NCI-H2107 treated with DMSO at 0.1 percent for 48 hours (cell line): Measurements from ENCODE around the gene PRPH.
"Not testable (repeated sequence)": the region's sequence is repeated elsewhere in the genome, so short reads cannot be mapped to it uniquely, and the experiment has no call there.

Source experiments
- DNase-seq: peaks from one replicate; lab custom pipeline; 2025; ENCODE audit not compliant: unreplicated experiment; lab: John Stamatoyannopoulos, UW

PRPH gene

DNA sequence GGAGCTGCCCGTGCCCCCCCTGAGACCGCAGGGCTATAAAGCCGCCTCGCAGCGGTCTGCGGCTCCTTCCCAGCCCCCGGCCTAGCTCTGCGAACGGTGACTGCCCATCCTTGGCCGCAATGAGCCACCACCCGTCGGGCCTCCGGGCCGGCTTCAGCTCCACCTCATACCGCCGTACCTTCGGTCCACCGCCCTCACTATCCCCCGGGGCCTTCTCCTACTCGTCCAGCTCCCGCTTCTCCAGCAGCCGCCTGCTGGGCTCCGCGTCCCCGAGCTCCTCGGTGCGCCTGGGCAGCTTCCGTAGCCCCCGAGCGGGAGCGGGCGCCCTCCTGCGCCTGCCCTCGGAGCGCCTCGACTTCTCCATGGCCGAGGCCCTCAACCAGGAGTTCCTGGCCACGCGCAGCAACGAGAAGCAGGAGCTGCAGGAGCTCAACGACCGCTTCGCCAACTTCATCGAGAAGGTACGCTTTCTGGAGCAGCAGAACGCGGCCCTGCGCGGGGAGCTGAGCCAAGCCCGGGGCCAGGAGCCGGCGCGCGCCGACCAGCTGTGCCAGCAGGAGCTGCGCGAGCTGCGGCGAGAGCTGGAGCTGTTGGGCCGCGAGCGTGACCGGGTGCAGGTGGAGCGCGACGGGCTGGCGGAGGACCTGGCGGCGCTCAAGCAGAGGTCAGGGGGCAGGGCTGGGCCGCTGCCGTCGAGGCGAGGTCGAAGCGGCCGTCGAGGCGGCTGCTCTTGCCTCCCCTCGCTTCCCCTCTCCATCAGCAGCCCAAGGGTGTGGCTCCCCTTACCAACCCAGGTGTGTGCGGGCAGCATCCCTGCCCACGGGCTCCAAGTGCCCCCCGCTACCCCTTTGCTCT, at the start of gene PRPH:
PRPH (plus strand) TSS at position 66 of the 855 bp plus-strand sequence; CDS start at position 120, 54 bp downstream.
- no peak for DNase-seq

DNA sequence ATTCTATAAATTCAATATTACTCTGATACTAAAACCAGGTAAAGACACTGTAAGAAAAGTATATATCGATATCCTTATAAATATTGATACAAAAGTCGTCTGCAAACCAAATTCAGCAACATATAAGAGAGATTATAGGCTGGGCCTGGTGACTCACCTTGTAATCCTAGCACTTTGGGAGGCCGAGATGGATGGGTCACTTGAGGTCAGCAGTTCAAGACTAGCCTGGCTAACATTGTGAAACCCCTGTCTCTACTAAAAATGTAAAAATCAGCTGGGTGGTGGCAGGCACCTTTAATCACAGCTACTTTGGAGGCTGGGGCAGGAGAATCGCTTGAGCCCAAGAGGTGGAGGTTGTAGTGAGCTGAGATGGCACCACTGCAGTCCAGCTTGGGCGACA, 43.6 kb upstream of the PRPH start:
- DNase-seq = no peak

DNA sequence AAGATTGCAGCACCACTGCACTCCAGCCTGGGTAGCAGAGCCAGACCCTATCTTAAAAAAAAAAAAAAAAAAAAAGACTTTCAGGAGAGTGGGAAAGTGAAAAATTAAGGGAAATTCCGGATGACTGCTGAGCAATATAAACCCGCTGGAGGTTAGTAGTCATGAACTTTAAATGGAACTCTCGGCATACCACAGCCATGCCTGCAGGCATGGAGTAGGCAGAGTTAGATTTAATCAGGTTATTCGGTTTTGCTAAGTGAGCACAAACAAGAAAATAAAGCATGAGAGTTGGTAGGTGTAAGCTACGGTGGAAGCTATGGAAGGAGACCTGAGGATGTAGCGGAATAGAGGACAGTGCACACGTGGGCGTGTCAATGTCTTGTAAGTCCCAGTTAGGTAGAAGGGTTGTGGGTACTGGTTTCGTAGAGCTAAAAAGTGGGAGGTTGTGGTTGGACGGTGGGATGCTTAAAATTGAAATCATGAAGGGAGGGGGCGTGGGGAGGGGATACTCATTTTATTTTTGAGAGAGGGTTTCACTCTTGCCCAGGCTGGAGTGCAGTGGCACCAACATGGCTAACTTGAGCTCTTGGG, 41.8 kb upstream of the PRPH start:
- no peak for DNase-seq

DNA sequence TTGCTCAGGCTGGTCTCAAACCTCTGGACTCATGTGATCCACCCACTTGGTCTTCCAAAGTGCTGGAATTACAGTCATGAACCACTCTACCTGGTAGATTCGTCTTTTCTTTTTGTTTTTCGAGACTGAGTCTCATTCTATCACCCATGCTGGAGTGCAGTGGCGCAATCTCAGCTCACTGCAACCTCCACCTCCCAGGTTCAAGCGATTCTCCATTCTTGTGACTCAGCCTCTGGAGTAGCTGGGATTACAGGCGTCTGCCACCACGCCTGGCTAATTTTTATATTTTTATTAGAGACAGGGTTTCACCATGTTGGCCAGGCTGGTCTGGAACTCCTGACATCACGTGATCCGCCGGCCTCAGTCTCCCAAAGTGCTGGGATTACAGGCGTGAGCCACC, 39.5 kb upstream of the PRPH start:
- DNase-seq = not testable (repeated sequence)

DNA sequence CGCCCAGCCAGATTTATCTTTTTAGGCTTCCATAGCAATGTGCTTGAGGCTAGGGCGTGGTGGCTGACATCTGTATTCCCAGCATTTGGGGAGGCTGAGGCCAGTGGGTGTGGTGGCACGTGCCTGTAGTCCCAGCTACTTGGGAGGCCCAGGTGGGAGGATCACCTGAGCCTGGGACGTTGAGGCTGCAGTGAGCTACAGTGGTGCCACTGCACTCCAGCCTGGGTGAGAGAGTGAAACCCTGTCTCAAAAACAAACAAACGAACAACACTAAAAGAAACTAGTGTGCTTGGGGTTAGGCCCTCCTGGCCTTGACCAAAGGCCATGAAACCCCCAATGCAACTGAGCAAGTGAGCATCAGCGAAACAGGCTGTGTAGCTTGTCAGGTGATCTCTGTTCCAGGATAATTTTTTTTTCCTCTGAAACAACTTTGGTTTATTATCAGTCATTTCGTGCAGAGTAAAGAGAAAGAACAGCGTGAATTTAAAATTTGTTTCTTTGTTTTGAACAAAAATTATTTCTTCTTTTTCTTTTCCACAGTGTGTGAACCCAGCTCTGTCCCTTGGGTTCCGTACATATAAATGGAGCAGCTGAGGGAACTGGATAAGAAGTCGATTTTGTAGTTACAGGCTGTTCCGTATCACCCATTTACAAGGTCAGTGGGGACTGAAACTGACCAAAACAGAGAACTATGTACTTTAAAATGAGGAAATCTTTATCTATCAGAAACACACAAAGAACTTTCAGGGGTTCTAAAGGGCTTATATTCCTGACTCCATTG, 38.9 kb upstream of the PRPH start:
- no peak for DNase-seq

DNA sequence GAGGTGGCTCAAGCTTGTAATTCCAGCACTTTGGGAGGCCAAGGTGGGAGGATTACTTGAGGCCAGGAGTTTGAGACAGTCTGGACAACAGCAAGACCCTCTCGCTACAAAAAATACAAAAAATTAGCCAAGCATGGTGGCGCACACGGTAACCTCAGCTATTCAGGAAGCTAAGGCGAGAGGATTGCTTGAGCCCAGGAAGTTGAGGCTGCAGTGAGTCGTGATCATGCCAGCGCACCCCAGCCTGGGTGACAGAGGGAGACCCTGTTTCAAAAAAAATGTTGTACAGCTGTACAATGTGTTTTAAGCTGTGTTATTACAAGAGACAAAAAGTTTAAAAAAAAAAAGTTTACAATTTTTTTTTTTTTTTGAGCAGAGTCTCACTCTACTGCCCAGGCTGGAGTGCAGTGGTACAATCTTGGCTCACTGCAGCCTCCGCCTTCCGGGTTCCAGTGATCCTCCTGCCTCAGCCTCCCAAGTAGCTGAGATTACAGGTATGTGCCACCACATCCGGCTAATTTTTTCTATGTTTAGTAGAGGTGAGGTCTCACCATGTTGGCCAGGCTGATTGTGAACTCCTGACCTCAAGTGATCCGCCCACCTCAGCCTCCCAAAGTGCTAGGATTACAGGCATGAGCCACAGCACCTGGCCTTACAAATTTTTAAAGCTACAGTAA, 37.3 kb upstream of the PRPH start:
- not testable (repeated sequence) for DNase-seq

DNA sequence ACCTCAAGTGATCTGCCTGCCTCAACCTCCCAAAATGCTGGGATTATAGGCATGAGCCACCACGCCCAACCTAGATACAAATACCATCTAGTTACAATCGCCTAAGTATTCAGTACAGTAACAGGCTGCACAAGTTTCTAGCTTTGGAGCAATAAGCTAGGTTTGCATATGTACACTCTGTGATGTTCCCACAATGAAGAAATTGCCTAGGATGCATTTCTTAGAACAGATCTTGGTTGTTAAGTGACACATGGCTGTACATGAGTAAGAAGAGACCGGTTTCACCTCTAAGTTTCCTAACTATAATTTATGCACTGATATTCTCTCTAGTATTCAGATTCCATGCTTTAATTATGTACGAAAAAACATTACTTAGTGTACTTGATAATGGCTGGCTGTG, 35.5 kb upstream of the PRPH start:
- DNase-seq = no peak

DNA sequence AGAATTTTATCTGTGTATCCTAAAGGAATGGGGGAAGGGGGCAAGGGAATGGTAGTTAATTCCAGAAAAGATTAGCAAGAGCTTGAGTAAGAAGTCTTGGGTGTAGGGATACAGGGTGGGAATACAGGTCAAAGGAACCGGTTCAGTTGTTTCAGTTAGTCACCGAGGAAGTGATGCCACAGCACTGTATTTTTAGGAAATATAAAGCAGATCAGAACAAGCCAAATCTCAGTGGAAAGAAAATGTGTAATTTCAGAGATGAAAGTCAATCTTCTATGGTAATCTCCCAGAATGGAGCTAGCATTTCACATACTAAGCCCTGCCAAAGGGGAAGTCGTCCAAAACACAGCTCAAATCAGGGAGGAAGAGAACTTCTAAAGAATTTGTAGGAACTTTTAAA, 34.8 kb upstream of the PRPH start:
- no peak for DNase-seq

DNA sequence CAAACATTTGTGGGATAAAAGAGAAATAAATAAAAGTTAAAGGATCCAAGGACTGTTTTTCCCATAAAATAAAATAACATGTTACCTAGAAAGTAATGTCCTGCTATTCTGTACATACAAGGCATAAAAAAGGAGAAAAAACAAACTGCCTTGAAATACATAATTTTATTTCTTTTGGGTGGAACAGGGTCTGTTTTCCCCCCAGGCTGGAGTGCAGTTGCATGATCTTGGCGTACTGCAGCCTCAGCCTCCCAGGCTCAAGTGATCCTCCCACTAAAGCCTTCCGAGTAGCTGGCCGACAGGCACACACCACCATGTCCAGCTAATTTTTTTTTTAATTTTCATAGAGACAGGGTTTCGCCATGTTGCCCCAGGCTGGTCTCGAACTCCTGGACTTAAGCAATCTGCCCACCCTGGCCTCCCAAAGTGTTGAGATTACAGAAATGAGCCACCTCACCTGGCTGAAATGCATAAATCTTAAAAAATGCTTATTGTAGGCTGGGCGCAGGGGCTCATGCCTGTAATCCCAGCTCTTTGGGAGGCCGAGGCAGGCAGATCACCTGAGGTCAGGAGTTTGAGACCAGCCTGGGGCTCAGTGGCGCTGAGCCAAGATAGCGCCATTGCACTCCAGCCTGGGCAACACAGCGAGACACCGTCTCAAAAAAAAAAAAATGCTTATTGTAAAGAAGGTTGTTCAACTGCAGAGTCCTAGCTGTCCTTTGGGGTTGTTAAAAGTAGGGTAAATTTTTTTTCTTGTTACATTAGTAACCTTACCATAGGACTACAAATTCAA, 34.2 kb upstream of the PRPH start:
- no peak for DNase-seq

DNA sequence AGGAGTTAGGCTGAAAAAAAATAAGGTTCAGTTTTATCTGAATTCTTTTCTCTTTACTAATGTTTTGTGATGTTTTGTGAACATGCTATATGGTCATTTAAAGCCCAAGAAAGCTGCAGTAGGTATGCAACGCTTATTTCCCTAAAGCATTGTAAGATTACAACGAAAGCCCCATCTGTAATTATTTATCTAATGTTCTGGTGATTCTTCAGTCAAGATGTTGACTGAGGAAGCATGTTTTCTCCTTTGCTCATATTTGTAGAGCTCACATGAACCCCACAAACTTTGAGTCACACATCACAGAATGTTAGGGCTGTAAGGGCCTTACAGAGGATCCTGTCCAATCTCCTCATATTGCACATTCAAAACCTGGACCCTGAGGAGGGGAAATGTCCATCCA, 33.2 kb upstream of the PRPH start:
- no peak for DNase-seq

DNA sequence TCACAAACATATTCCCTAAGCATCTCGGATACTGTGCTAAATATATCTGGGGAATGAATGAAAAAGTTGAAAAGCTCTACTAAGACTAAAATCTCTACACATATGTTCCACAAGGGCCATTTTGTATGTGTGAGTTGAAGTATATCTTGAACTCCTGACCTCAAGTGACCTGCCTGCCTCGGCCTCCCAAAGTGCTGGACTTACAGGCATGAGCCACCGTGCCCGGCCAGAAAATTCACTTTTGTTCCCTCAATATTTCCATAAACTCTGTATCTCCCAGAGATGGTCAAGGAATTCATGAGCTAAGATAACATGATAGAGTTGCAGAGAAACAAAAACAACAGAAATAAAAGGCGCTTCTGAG, 31.6 kb upstream of the PRPH start:
- DNase-seq = no peak

DNA sequence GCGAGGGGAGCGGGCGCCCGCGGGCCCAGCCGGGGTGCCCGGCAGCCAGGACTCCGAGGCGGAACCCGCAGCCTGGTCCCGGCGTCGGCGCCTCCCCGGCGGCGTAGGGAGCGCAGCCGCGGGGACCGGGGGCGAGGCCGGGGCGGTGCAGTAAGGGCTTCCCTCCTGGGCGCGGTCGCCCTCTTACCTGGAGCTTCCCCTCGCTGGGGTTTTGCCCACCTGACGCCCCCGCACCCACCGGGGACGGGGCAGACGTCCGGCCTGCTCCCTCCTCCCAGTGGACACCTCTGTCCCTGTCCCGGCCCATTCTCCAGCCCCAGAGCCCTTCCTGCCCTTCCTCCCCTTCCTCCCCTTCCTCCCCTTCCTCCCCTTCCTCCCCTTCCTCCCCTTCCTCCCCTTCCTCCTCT, 30.5 kb upstream of the PRPH start:
- DNase-seq = no peak

DNA sequence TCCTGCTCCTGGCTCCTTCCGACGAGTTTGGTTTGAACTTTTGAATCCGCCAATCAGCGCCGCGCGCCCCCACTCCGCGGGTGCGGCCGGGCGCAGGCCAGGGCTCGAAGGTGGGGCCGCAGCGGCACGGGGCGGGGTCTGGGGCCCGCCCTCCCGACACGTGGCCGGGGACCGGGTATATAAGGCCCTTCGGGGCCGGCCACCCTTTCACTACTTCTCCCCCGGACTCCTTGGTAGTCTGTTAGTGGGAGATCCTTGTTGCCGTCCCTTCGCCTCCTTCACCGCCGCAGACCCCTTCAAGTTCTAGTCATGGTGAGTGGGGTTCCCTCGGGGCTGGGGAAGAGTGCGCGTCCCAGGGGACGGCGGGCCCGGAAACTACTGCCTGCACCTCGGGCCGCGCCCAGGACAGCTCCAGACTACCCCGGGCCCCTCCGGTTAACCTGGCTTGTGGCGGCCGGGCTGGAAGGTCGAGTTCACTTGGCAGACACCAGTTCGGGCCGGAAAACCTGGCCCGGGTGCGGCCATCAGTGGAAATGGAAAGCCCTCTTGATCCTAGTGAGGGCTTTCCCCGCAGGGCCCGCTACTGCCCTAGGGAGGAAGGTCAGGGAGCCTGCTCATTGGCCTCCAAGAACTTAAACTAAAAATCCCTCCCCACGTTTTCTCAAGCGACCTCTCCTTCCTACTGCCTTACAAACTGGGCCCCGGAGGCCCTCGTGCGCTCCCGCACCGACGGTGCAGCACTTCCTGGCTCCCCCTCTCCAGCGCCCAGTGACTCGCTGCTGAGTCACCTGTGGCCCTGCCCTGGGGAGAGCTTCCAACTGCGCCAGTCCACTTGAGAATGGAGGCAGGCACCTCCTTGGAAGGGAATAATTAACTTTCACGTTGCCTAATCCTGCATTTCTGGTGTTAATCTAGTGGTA, 29.8 kb upstream of the PRPH start, which contains the start of gene TUBA1C:
TUBA1C (plus strand) TSS at position 210 of the 920 bp plus-strand sequence; CDS start at position 310, 100 bp downstream.
- DNase-seq = peak; percentile 75

DNA sequence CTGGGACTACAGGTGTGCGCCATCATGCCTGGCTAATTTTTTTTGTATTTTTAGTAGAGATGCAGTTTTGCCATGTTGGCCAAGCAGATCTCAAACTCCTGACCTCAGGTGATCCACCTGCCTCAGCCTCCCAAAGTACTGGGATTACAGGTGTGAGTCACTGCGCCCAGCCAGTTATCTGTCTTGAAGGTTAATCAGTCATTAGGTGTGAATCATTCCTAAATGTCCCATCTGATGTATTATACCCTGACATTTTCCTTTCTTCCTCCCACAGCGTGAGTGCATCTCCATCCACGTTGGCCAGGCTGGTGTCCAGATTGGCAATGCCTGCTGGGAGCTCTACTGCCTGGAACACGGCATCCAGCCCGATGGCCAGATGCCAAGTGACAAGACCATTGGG, 25.8 kb upstream of the PRPH start:
- not testable (repeated sequence) for DNase-seq

DNA sequence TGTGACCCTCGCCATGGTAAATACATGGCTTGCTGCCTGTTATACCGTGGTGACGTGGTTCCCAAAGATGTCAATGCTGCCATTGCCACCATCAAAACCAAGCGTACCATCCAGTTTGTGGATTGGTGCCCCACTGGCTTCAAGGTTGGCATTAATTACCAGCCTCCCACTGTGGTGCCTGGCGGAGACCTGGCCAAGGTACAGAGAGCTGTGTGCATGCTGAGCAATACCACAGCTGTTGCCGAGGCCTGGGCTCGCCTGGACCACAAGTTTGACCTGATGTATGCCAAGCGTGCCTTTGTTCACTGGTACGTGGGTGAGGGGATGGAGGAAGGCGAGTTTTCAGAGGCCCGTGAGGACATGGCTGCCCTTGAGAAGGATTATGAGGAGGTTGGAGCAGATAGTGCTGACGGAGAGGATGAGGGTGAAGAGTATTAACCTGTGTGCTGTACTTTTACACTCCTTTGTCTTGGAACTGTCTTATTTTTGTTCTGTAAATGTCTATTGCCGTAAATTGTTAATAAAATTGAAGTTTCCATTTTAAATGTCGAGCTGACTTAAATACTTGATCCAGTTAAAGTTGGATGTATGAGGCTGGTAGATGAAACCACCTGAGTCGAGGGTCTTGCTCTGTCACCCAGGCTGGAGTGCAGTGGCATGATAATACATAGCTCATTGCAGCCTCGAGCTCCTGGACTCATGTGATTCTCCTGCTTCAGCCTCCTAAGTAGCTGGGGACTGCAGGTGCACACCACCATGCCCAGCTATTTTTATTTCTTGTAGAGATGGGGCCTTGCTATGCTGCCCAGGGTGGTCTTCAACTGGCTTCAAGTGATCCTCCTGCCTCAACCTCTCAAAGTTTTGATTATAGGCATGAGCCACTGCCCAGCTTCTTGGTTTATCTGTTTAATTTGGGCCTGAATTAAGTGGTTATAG, 21.9 kb upstream of the PRPH start:
- DNase-seq = no peak

DNA sequence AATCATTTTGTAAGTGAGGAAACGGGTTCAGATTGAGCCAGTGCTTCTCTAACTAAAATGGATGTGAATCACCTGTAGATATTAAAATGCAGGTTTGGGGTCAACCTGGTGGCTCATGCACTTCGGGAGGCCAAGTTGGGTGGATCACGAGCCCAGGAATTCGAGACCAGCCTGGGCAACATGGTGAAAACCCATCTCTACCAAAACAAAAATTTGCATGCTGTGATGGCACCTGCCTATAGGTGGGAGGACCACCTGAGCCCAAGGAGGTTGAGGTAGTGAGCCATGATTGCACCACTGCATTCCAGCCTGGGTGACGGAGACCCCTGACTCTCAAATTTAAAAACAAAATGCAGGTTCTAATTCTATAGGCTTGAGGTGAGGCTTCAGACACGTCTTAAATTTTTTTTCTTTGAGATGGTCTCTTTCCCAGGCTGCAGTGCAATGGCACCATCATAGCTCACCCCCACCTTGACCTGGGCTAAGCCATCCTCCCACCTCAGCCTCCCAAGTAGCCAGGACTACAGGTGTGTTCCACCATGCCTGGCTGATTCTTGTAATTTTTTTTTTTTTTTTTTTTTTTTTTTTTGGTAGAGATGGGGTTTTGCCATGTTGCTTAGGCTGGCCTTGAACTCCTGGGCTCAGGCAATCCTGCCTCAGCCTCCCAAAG, 21.1 kb upstream of the PRPH start:
- no peak for DNase-seq

DNA sequence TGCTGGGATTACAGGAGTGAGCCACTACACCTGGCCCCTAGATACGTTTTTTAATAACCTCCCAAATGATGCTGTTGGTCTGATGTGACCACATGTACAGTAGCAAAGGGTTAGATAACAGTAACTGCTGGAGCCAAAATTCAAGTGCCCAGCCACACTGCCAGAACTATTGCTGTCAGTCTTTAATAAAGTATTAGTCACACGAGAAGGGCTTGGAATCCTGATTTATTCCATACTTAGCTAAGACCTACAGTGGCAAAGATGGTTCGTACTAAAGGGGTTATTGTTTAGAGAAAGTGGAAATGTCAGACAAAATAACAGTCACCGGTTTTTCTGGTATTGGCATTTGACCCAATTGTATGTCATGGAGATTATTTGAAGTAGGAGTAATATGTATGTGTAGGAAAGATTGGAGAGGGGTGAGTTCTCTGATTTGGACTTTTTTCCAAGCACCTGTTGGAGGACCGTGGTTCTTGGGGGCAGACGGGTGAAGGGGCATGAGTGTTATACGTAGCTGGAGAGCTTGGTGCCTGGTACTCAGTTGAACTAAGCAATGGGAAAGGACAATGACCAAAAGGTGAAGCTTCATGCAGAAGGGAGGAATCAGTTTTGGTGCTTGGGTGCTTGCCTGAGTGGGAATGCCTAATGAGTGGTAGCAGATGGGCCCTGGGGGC, 20.4 kb upstream of the PRPH start:
- no peak for DNase-seq
